GM04504 (cell line): ENCODE measurements around the gene SPAM1.
"Not testable (repeated sequence)": the region's sequence is repeated elsewhere in the genome, so short reads cannot be mapped to it uniquely, and the experiment has no call there.

Source experiments
- DNase-seq: peaks from one replicate; pipeline ENCODE4 v3.0.0-alpha.2; 2012; ENCODE audit warnings: low read depth

Gene SPAM1

GRCh38 chr7:123958186-123958703 lies 33.2 kb downstream of the SPAM1 start:
- no peak for DNase-seq

GRCh38 chr7:123961771-123962170 lies 36.7 kb downstream of the SPAM1 start:
- DNase-seq: no peak

GRCh38 chr7:123966936-123967335 lies 41.9 kb downstream of the SPAM1 start:
- DNase-seq: no peak

GRCh38 chr7:123972045-123972444 lies 47.0 kb downstream of the SPAM1 start:
- no peak for DNase-seq

- DNase-seq: no peak
Measured at GRCh38 chr7:123972831-123973230, 47.8 kb downstream of the SPAM1 start.

GRCh38 chr7:123974326-123974908 lies 49.4 kb downstream of the SPAM1 start:
- DNase-seq: no peak

- no peak for DNase-seq
Measured at GRCh38 chr7:123975084-123975483, 50.0 kb downstream of the SPAM1 start.

GRCh38 chr7:123977081-123977480 lies 52.0 kb downstream of the SPAM1 start:
- no peak for DNase-seq

GRCh38 chr7:123979876-123980275 lies 54.8 kb downstream of the SPAM1 start:
- no peak for DNase-seq

GRCh38 chr7:123987445-123987844 lies 62.4 kb downstream of the SPAM1 start:
- DNase-seq: no peak

GRCh38 chr7:123992913-123993518 lies 68.0 kb downstream of the SPAM1 start:
- no peak for DNase-seq

GRCh38 chr7:123993996-123994395 lies 69.0 kb downstream of the SPAM1 start:
- no peak for DNase-seq

- DNase-seq: no peak
Measured at GRCh38 chr7:123994449-123994848, 69.4 kb downstream of the SPAM1 start.

GRCh38 chr7:123995617-123996326 lies 70.7 kb downstream of the SPAM1 start:
- DNase-seq: no peak

GRCh38 chr7:123996327-123996625 lies 71.2 kb downstream of the SPAM1 start:
- DNase-seq: no peak

- no peak for DNase-seq
Measured at GRCh38 chr7:123998921-123999320, 73.9 kb downstream of the SPAM1 start.

- DNase-seq: no peak
Measured at GRCh38 chr7:123999703-124000102, 74.7 kb downstream of the SPAM1 start.

GRCh38 chr7:124008296-124008695 lies 83.3 kb downstream of the SPAM1 start:
- not testable (repeated sequence) for DNase-seq

GRCh38 chr7:124009321-124009720 lies 84.3 kb downstream of the SPAM1 start:
- DNase-seq: no peak
